Measurements from ENCODE around the gene KIF3A.

DNA sequence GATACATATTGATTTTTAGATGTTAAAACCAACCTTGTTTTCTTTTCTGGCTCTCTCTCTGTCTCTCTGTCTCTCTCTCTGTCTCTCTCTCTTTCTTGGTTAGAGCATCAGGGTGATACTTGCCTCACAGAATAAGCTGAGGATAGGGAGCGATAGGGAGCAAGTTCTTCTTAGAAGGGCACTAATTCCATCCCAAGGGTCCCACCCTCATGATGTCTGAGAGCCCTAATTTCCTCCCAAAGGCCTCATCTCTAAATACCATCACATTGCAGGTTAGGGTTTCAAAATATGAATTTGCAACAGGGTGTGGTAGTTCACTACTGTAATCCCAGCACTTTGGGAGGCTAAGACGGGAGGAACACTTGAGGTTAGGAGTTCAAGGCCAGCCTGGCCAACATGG lies 4.8 kb upstream of the KIF3A start:
- TF ChIP-seq POLR2AphosphoS5 (IDR thresholded peaks at IDR 0.05) = no peak
- TF ChIP-seq EP300 (IDR thresholded peaks at IDR 0.05) = no peak
- no peak for TF ChIP-seq POLR2A (IDR thresholded peaks at IDR 0.05)
- TF ChIP-seq, protein P1, sequence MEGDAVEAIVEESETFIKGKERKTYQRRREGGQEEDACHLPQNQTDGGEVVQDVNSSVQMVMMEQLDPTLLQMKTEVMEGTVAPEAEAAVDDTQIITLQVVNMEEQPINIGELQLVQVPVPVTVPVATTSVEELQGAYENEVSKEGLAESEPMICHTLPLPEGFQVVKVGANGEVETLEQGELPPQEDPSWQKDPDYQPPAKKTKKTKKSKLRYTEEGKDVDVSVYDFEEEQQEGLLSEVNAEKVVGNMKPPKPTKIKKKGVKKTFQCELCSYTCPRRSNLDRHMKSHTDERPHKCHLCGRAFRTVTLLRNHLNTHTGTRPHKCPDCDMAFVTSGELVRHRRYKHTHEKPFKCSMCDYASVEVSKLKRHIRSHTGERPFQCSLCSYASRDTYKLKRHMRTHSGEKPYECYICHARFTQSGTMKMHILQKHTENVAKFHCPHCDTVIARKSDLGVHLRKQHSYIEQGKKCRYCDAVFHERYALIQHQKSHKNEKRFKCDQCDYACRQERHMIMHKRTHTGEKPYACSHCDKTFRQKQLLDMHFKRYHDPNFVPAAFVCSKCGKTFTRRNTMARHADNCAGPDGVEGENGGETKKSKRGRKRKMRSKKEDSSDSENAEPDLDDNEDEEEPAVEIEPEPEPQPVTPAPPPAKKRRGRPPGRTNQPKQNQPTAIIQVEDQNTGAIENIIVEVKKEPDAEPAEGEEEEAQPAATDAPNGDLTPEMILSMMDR (IDR thresholded peaks at IDR 0.05) = no peak
